ENCODE data around the gene RGSL1. TPM values are rescaled to one million over a fixed set of nuclear protein-coding genes. Genes with fewer than 3 reads are reported as not detected.

The RGSL1 gene
- total RNA-seq, 1 donor from 2014 or later: not detected

DNA sequence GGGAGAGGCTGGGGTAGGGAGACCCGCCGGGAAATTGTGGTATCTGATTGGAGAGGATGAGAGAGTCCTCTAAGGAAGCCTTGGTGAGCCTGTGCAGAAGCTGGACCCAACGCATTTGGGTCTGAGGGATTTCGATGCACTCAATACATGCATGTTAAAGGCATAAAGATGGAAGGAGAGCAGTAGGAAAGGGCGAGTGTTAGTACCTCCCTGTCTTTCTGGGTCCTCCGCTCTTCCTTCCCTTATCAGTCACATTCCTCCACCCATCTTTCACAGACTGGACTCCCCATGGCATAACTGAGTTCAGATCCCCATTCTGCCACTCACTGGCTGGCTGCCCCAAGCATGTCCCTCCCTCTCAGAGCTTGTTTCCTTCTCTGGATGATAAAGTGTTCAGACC lies 147.0 kb downstream of the RGSL1 start:
- no peaks in the 10 kb centered on the region for H3K36me3 ChIP-seq
- H3K27me3 ChIP-seq: no peaks in the 10 kb centered on the region
- no peaks in the 10 kb centered on the region for H3K9me3 ChIP-seq
- H3K4me3 ChIP-seq: no peak overlapping the region
- TF ChIP-seq, protein P1, sequence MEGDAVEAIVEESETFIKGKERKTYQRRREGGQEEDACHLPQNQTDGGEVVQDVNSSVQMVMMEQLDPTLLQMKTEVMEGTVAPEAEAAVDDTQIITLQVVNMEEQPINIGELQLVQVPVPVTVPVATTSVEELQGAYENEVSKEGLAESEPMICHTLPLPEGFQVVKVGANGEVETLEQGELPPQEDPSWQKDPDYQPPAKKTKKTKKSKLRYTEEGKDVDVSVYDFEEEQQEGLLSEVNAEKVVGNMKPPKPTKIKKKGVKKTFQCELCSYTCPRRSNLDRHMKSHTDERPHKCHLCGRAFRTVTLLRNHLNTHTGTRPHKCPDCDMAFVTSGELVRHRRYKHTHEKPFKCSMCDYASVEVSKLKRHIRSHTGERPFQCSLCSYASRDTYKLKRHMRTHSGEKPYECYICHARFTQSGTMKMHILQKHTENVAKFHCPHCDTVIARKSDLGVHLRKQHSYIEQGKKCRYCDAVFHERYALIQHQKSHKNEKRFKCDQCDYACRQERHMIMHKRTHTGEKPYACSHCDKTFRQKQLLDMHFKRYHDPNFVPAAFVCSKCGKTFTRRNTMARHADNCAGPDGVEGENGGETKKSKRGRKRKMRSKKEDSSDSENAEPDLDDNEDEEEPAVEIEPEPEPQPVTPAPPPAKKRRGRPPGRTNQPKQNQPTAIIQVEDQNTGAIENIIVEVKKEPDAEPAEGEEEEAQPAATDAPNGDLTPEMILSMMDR (IDR thresholded peaks at IDR 0.05): no peak
- no peak for TF ChIP-seq POLR2A (IDR thresholded peaks at IDR 0.05)
- no peak for TF ChIP-seq POLR2AphosphoS5 (IDR thresholded peaks at IDR 0.05; ENCODE audit: insufficient read depth in 1 of 2, low read depth in 1 of 2)
- H3K27ac ChIP-seq: no peak overlapping the region
- peaks cover 4% of the 10 kb centered on the region for H3K4me1 ChIP-seq
- intact Hi-C loops (cut with DNase I): no loop called here
- no peak for DNase-seq (ENCODE audit: extremely low spot score in 2 of 2)

DNA sequence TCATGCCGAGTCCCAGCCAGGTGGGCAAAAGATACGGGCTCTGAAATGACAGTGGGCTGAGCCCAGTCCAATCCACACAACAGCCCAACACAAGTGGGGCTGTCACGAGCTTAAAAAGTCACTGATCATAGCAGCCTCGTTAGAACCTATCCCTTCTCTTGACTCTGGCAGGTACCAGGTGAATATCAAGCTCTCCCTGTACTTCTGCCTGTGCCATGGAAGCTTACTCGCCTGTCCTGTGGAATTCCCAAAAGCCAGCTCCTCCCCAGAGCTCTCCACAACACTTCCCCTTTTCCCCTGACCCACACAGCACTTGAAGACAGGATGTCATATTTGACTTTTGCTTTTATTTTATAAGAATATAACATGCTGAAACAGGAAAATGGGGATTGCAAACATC lies 148.3 kb downstream of the RGSL1 start:
- H3K9me3 ChIP-seq: no peaks in the 10 kb centered on the region
- peaks cover 10% of the 10 kb centered on the region for H3K4me1 ChIP-seq
- H3K27me3 ChIP-seq: no peaks in the 10 kb centered on the region
- DNase-seq (ENCODE audit: extremely low spot score in 2 of 2): no peak
- H3K4me3 ChIP-seq: no peak overlapping the region
- TF ChIP-seq POLR2A (IDR thresholded peaks at IDR 0.05) (no peak), POLR2AphosphoS5 (IDR thresholded peaks at IDR 0.05; ENCODE audit: insufficient read depth in 1 of 2, low read depth in 1 of 2) (no peak)
- TF ChIP-seq, protein P1 (IDR thresholded peaks at IDR 0.05): no peak
- no peaks in the 10 kb centered on the region for H3K36me3 ChIP-seq
- intact Hi-C loops (cut with DNase I): no loop called here
- H3K27ac ChIP-seq: no peak overlapping the region

DNA sequence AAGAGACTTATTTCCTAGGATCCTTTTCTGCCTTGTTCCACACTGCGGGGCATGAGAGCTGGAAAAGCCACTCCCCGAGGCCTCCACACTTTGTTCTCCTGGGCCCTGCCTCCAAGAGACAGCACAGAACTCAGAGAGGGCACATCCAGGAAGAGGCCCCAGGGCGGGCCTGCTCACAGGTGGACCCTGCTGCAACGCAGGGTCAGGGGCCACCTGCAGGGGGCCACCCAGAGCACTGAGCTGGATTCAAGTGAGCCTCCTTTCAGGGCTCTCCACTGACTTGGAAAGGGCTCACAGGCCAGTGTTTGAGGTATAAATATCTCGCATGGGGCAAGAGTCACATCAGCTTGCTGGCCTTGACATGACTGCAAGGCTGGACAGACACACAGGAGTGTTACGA lies 149.4 kb downstream of the RGSL1 start:
- Histone ChIP-seq H3K27me3 (no peaks in the 10 kb centered on the region), H3K36me3 (no peaks in the 10 kb centered on the region), H3K4me3 (no peak overlapping the region), H3K27ac (no peak overlapping the region), H3K9me3 (no peaks in the 10 kb centered on the region), H3K4me1 (peaks cover 19% of the 10 kb centered on the region)
- no peak for DNase-seq (ENCODE audit: extremely low spot score in 2 of 2)
- intact Hi-C loops (cut with DNase I): no loop called here
- TF ChIP-seq, protein P1 (IDR thresholded peaks at IDR 0.05): no peak

DNA sequence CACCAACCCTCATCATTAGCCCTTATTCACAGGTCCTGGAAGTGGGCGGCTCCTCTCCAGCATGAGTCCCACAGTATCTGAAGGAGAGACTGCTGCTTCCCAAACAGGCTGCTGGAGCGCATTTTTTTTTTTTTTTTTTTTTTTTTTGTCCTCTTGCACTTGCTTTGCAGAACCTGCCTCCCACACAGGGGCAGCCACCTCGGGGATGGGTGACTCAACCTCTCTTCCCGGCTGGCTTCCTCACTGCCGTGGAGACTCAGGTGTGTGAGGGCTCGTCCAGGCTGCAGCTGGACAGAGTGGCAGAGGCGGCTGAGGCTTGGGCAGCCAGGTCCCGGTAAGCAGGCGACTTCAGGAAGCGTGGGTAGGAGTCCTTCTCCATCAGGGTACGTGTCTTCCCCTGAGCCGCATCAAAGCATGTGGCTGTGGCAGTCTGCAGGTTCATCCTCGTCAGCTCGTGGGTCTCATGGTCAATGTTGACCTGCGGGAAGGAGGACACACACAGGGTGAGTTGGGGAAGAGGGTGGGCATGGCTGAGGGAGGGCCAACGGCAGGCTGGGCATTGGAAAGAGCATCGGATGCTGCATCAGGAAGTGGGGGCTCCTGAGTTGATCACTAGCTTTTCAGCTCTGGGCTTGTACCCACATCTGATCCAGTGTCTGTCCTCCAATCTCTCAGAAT lies 150.2 kb downstream of the RGSL1 start:
- Histone ChIP-seq H3K36me3 (no peaks in the 10 kb centered on the region), H3K9me3 (no peaks in the 10 kb centered on the region), H3K27ac (no peak overlapping the region), H3K27me3 (no peaks in the 10 kb centered on the region), H3K4me3 (no peak overlapping the region), H3K4me1 (peaks cover 19% of the 10 kb centered on the region)
- no peak for DNase-seq (ENCODE audit: extremely low spot score in 2 of 2)
- TF ChIP-seq POLR2A (IDR thresholded peaks at IDR 0.05) (no peak), POLR2AphosphoS5 (IDR thresholded peaks at IDR 0.05; ENCODE audit: insufficient read depth in 1 of 2, low read depth in 1 of 2) (no peak)
- TF ChIP-seq, protein P1 (IDR thresholded peaks at IDR 0.05): no peak
- intact Hi-C loops (cut with DNase I): loop anchor here (2.0 kb wide), 1 partner anchor 183 kb away; no protein-coding TSS in a partner anchor

DNA sequence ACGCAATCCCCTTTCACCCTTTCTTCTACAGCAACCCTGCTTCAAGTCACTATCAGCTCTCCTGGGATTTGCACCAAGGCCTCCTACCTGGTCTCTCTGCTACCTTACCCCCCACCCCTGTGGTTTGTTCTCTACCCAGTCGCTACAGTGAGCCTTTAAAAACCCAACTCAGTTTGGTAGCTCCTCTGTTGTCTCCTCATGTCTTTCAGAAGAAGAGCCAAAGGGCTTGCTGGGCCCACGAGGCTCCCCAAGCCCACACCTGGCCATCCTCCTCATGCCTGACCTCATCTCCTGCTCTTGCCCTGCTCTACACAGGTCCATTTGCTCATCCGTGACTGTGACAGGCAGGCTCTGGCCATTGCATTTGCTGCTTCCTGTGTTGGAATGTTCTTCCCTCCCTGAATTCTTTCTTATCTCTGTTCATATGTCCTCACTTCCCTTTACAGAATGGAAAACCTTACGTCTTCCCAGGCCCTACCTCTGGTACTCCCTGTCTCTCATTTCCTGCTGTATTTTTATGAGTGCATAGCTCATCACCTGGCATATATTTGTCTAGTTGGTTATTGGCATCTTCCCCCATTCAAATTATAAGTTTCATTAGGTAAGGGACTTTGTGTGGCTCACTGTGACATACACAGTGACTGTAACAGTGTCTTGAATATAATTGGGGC lies 150.9 kb downstream of the RGSL1 start:
- Histone ChIP-seq H3K27me3 (no peaks in the 10 kb centered on the region), H3K4me1 (peaks cover 19% of the 10 kb centered on the region), H3K27ac (no peak overlapping the region), H3K9me3 (no peaks in the 10 kb centered on the region), H3K36me3 (no peaks in the 10 kb centered on the region), H3K4me3 (no peak overlapping the region)
- no peak for DNase-seq (ENCODE audit: extremely low spot score in 2 of 2)
- TF ChIP-seq POLR2AphosphoS5 (IDR thresholded peaks at IDR 0.05; ENCODE audit: insufficient read depth in 1 of 2, low read depth in 1 of 2) (no peak), POLR2A (IDR thresholded peaks at IDR 0.05) (no peak)
- TF ChIP-seq, protein P1 (IDR thresholded peaks at IDR 0.05): no peak
- intact Hi-C loops (cut with DNase I): loop anchor here (2.0 kb wide), 1 partner anchor 182 kb away; no protein-coding TSS in a partner anchor

Data from vagina (tissue), 2 donors.